DMS153 (cell line): Measurements from ENCODE around the gene CIPC.
A peak's percentile ranks its signal among the peaks of the same experiment; 100 is the strongest.

ENCODE experiments used
- DNase-seq: peaks from one replicate; lab custom pipeline; 2025; lab: John Stamatoyannopoulos, UW

CIPC gene

GRCh38 chr14:77103475-77103874 lies 5.4 kb downstream of the CIPC start:
- no peak for DNase-seq

GRCh38 chr14:77103951-77104350 lies 5.9 kb downstream of the CIPC start:
- no peak for DNase-seq

DNA sequence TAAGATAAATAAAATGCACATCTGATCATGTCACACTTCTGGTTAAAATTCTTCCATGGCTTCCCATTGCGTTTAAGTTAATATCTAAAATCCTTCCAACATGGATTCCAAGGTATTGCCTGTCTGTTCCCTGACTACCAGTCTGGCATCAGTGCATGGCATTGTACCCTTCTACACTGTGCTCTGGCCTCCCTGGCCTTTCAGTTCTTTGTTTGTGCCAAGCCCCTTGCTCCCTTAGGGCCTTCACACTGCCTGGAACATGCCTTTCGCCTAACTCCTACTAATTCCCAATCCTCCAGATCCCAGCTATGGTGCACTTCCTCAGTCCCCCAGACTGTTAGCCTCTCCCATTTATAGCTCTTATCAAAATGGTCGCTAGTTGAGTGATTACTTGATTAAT lies 6.3 kb downstream of the CIPC start:
- DNase-seq = no peak

DNA sequence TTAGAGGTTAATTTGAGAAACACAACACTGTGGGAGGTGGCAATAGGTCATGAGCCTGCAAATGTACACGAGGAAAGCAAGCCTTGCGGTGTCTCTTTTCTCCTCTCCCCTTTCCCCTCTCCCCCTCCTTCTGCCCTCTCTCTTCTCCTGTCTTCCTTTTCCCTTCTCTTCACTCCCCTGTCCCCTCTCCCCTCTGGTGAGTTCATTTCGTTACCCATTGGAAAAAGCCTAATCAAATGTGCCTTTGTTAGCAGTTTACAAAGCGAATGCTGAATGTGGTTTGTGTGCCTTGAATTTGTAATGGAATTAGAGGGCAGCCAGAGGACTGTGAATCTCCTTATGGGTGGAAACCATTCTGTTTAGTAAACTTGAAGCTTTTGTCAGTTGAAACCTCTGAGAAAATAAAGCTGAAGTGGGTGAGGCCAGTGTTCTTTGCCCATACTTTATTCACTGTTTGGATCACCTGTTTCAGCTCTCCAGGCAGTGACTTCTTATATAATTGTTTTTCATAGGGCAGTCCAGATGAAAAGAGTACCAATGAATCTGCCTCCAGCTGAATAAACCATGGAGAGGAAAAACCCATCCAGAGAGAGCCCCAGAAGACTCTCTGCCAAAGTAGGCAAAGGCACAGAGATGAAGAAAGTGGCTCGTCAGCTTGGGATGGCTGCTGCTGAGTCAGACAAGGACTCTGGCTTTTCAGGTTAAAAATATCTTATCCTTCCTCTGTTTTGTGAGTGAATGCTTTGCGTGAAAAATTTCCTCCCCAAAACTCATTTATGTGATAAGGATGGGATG lies 7.3 kb downstream of the CIPC start:
- DNase-seq = no peak

- no peak for DNase-seq
These were observed 8.6 kb downstream of the CIPC start for GRCh38 chr14:77106666-77107065.

DNA sequence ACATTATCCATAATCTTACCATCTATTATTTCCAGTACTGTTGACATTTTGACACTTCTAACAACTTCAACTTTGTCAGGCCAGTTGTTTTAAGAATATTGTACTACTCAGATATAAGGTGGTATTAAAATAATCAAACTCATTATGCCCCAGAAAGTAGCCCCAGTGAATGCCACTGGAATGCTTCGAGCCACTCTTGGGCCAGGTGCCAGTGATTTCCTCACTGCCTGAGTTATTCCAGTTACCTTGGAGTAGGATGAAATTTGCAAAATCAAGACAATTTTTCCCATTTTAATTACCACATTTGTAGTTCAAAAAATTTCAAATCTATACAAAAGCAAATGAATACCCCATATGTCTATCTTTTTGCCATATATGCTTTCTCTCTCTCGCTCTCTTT lies 9.2 kb downstream of the CIPC start:
- DNase-seq = no peak

DNA sequence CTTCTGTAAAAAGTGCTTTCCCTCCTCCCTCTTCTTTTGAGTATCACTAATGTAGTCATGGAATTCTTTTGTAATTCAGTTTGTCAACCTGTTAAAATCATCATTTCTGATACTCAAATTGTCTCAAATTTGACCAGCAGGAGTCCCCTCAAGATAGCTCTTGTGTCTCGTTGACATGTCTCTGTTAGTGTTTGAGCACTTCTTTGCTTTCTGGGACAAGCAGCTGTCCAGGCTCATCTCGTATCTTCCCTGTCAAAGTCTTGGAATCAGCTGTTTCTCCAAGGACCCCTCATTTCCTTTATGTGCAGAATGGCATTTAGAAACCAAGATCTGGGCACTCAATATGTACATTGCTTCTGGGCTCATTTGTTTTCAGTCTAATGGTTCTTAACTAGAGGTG lies 10.7 kb downstream of the CIPC start:
- no peak for DNase-seq

- DNase-seq = no peak
These were observed 11.6 kb downstream of the CIPC start for GRCh38 chr14:77109656-77110055.

GRCh38 chr14:77110286-77110685 lies 12.2 kb downstream of the CIPC start:
- no peak for DNase-seq

- DNase-seq = no peak
These were observed 13.0 kb downstream of the CIPC start for GRCh38 chr14:77111021-77111420.

DNA sequence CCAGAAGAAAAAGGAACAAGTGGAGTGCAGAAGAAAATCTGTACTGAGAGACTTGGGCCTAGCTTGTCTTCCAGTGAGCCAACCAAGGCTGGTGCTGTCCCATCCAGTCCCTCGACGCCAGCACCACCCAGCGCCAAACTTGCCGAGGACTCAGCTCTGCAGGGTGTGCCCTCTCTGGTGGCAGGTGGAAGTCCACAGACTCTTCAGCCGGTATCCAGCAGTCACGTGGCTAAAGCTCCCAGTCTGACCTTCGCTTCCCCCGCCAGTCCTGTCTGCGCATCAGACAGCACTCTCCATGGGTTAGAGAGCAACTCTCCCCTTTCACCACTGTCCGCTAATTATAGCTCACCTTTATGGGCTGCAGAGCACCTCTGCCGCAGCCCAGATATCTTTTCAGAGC lies 15.6 kb downstream of the CIPC start:
- DNase-seq = no peak

GRCh38 chr14:77114609-77115008 lies 16.6 kb downstream of the CIPC start:
- no peak for DNase-seq

- DNase-seq = no peak
These were observed 18.2 kb downstream of the CIPC start for GRCh38 chr14:77116172-77116817.

DNA sequence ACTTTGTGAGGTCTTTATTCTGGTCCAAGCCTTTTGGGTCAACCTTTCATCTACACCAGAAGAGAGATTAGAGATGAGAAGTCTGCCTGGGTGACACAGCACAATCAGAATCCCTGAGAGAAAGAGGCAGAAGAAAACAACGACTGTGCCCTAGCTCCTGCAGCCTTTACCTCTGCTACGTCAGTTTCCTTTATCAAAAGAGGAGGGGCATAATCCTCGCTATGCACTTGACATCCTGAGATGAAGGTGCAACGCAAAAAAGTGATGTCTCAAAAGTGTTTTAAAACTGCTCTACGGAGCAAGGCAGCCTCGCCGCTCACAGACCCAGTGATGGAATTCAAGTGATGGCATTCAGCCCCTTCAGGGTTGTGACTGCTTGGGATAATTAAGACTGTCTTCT lies 21.8 kb downstream of the CIPC start:
- no peak for DNase-seq

DNA sequence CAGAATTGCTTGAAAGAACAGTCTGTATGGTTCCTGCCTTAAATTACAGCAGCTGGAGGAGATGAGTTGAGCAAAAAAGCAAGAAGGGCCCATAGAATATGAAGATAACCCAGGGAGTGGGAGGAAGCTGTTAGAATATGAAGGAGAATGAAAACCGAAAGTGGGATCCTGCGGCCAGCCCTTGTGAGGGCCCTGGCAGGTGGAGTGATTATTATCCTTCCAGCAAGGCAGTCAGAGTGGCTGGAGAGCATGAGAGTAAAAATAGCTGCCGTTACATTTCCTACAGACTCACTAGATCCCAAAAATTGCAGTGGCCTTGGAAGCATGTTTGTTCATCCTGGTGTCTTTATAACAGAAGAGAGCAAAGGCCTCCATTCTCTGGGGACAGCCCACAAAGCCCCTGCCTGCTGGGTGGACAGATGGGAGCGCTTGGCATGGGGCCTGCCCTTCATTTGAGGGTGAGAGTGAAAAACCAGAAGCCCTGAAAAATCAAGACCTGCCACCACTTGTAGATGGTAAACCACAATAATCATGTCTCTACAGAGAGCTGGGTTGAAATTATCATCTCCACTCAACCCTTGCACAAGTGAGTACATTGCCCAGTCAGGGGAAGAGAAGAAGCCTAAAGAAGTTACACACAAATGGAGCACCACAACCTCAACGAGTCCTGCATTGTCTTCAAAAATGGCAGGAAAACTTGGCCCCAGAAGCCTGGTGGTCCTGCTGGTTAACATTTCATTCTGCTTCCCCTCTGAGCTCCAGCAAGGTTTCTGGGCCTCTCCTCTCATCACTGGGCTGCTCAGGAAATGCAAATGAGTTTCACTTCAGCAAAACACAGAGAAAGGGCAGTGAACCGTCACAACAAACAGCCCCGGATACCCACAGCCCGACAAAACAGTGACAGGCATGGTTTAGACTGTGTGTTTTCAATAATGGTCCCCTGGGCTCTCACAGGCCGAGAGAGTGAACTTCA lies 23.0 kb downstream of the CIPC start:
- DNase-seq = no peak

DNA sequence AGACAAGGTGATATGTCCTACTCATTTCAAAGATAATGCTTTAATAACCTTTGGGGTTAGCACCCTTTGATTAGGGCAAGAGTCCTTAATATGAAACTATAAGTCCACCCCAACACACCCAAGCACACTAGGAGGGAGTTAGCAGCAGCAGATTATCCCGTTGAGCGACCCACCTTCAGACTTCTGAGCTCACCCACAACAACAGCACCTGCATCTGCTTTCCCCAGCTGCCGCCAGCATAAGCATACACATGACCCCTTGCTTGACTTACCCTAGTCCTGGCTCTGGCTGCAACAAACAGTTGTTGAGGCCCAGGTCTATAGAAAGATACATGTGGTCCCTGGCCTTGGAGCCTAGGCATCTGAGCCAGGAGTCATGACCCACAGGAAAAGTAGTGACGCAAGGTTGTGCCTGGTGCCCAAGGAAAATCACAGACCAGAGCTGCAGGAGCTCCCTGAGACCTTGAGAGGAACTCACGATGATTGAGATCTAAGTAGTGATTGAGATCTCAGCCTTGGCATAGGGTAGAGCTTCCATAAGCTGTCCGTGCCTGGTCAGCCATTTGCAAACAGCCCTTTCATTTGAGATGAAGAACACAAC lies 24.6 kb downstream of the CIPC start:
- DNase-seq = no peak

- DNase-seq = peak; percentile 83
These were observed 25.6 kb downstream of the CIPC start for GRCh38 chr14:77123381-77124325.

GRCh38 chr14:77124345-77125280 lies 26.6 kb downstream of the CIPC start:
- DNase-seq = no peak

DNA sequence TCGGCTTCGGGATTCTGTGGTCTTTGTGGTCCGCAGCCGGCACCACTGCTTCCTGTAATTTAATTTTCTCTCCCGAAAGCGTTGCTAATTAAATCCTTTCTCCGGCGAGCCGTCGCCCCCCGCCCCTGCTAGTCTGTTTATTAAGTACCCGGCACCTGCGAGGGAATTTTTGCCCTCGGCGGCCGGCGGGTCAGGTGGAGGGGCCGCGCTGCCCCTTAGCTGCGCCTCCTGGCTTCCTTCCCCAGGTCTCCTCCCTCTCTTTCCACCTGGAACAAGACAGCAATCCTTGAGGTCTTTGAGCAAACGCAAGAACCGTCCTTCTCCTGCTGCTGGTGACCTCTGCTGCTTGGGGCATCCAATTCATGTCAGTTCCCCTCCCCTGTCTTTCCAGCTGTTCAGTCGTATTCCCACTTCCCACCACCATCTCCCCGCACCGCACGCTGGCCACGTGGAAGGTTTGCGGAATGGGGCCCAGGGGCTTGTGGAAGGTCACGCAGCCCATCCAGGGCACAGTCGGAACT lies 27.3 kb downstream of the CIPC start:
- DNase-seq = no peak
